PFSK-1 (cell line): Measurements from ENCODE around the gene ABCC2.

ENCODE experiments used
- FOXP2 ChIP-seq: optimal IDR thresholded peaks from 2 replicates; pipeline ENCODE3; 2011; ENCODE audit warnings: borderline replicate concordance, control low read depth, inconsistent platforms; ENCODE audit not compliant: insufficient read depth; ENCODE audit errors: extremely low read length, extremely low read depth
- POLR2AphosphoS5 ChIP-seq: IDR thresholded peaks from 2 replicates; pipeline ENCODE4 v1.6.1; 2012; ENCODE audit warnings: low read depth, mild to moderate bottlenecking, control low read depth, low read length, moderate library complexity
- REST ChIP-seq, 2 experiments: IDR thresholded peaks; 2 replicates each; pipeline versions ENCODE4 v1.6.1 to v1.8.0; 2011 to 2012; ENCODE audit warnings: low read depth in 2 of 2, low read length in 2 of 2, control low read depth in 1 of 2, inconsistent platforms in 1 of 2, mild to moderate bottlenecking in 1 of 2, moderate library complexity in 1 of 2; ENCODE audit not compliant: insufficient read depth in 1 of 2
- SIN3A ChIP-seq: IDR thresholded peaks from 2 replicates; pipeline ENCODE4 v1.6.1; 2012; ENCODE audit warnings: mild to moderate bottlenecking, low read length, moderate library complexity, borderline replicate concordance; ENCODE audit not compliant: insufficient read depth
- TAF1 ChIP-seq: IDR thresholded peaks from 2 replicates; pipeline ENCODE4 v1.6.1; 2012; ENCODE audit warnings: low read length, control low read depth, borderline replicate concordance; ENCODE audit not compliant: insufficient read depth

Gene ABCC2

GRCh38 chr10:99827936-99828335 lies 45.5 kb downstream of the ABCC2 start:
- no peak for TF ChIP-seq POLR2AphosphoS5
- TF ChIP-seq TAF1 = no peak
- no peak for TF ChIP-seq FOXP2
- no peak for TF ChIP-seq SIN3A
- TF ChIP-seq REST (IDR thresholded peaks at IDR 0.05; ENCODE audit: insufficient read depth in 1 of 2, low read depth in 2 of 2, low read length in 2 of 2) = no peak

- TF ChIP-seq TAF1 (no peak), REST (IDR thresholded peaks at IDR 0.05; ENCODE audit: insufficient read depth in 1 of 2, low read depth in 2 of 2, low read length in 2 of 2) (no peak), POLR2AphosphoS5 (no peak), SIN3A (no peak), FOXP2 (no peak)
Measured at GRCh38 chr10:99828464-99828863, 46.0 kb downstream of the ABCC2 start.

DNA sequence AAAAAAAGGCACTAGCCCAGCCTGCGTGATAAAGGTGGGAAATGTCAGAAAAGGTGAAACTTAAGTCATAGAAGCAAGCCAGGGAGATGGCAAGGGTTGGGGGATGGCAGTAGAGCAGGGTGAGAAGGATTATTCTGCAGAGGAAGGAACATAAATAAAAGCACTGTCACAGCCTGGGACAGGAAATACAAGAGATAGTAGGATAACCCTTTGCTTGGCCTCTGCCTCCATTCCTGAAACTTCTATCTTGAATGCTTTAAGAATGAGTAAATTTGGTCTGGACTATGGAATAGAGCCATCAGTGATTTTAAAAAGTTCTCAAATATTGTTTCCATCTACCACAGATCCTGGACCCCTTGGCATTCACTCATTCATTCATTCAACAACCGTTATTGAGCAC lies 50.0 kb downstream of the ABCC2 start:
- TF ChIP-seq TAF1 = no peak
- no peak for TF ChIP-seq SIN3A
- TF ChIP-seq FOXP2 = no peak
- no peak for TF ChIP-seq REST (IDR thresholded peaks at IDR 0.05; ENCODE audit: insufficient read depth in 1 of 2, low read depth in 2 of 2, low read length in 2 of 2)
- TF ChIP-seq POLR2AphosphoS5 = no peak

- no peak for TF ChIP-seq SIN3A
Measured at GRCh38 chr10:99834410-99834809, 52.0 kb downstream of the ABCC2 start.

- no peak for TF ChIP-seq TAF1
- no peak for TF ChIP-seq REST (IDR thresholded peaks at IDR 0.05; ENCODE audit: insufficient read depth in 1 of 2, low read depth in 2 of 2, low read length in 2 of 2)
- TF ChIP-seq FOXP2 = no peak
- no peak for TF ChIP-seq SIN3A
- TF ChIP-seq POLR2AphosphoS5 = no peak
Measured at GRCh38 chr10:99835947-99836346, 53.5 kb downstream of the ABCC2 start.
